ENCODE measurements around the gene TLE3.

The TLE3 gene

GRCh38 chr15:70014860-70015490 is 82.7 kb downstream of the TLE3 start:
- in situ Hi-C loops (cut with MboI; ENCODE audit: low sequenced_read_pairs) = no loop called here

GRCh38 chr15:70014331-70014730 is 83.4 kb downstream of the TLE3 start:
- in situ Hi-C loops (cut with MboI; ENCODE audit: low sequenced_read_pairs) = no loop called here

- in situ Hi-C loops (cut with MboI; ENCODE audit: low sequenced_read_pairs) = no loop called here
Measured at GRCh38 chr15:70013656-70014313, 83.9 kb downstream of the TLE3 start.

GRCh38 chr15:70012895-70013294 is 84.8 kb downstream of the TLE3 start:
- in situ Hi-C loops (cut with MboI; ENCODE audit: low sequenced_read_pairs) = no loop called here

- in situ Hi-C loops (cut with MboI; ENCODE audit: low sequenced_read_pairs) = no loop called here
Measured at GRCh38 chr15:70008697-70009290, 88.9 kb downstream of the TLE3 start.

GRCh38 chr15:70006259-70007147 is 91.2 kb downstream of the TLE3 start:
- in situ Hi-C loops (cut with MboI; ENCODE audit: low sequenced_read_pairs) = no loop called here

GRCh38 chr15:70004826-70005225 is 92.9 kb downstream of the TLE3 start:
- in situ Hi-C loops (cut with MboI; ENCODE audit: low sequenced_read_pairs) = no loop called here

GRCh38 chr15:70002897-70003296 is 94.8 kb downstream of the TLE3 start:
- in situ Hi-C loops (cut with MboI; ENCODE audit: low sequenced_read_pairs) = no loop called here

GRCh38 chr15:70001859-70002258 is 95.9 kb downstream of the TLE3 start:
- in situ Hi-C loops (cut with MboI; ENCODE audit: low sequenced_read_pairs) = no loop called here

- in situ Hi-C loops (cut with MboI; ENCODE audit: low sequenced_read_pairs) = no loop called here
Measured at GRCh38 chr15:69999392-70000085, 98.2 kb downstream of the TLE3 start.

- in situ Hi-C loops (cut with MboI; ENCODE audit: low sequenced_read_pairs) = no loop called here
Measured at GRCh38 chr15:69998541-69999391, 99.0 kb downstream of the TLE3 start.

- in situ Hi-C loops (cut with MboI; ENCODE audit: low sequenced_read_pairs) = no loop called here
Measured at GRCh38 chr15:69997813-69998212, 99.9 kb downstream of the TLE3 start.
